WTC11 (cell line): ENCODE data around the gene ZBTB34. TPM values are rescaled to one million over a fixed set of nuclear protein-coding genes. Genes with fewer than 3 reads are reported as not detected.

Experiments used
- ATAC-seq: fragments of 200-7000 bp; cut with Tn5 transposase; 2 replicates; pipeline ENCODE4 v1.10.0; 2021; ENCODE audit warnings: mild to moderate bottlenecking, moderate library complexity
- CTCF ChIA-PET: fragments of 300-600 bp; sonication (Branson Sonifier 250); formaldehyde crosslinking; loops from one replicate; lab custom pipeline; 2021; ENCODE audit warnings: antibody characterized with exemption; lab: Charles Lee
- POLR2A ChIA-PET: fragments of 350-600 bp; sonication (Branson Sonifier 250); formaldehyde crosslinking; loops from one replicate; lab custom pipeline; 2021; ENCODE audit warnings: antibody characterized with exemption; lab: Charles Lee
- DNase-seq: peaks from one replicate; pipeline ENCODE4 v3.0.0; 2021; ENCODE audit warnings: low spot score
- H3K27ac Mint-ChIP-seq: 2 replicates; pipeline ENCODE4 v1.8.0; 2021; ENCODE audit warnings: mixed read lengths
- H3K27me3 Mint-ChIP-seq: 2 replicates; pipeline ENCODE4 v1.8.0; 2021; ENCODE audit warnings: low read depth, mild to moderate bottlenecking, moderate library complexity, mixed read lengths
- H3K36me3 Mint-ChIP-seq: 2 replicates; pipeline ENCODE4 v1.8.0; 2021; ENCODE audit warnings: mixed read lengths
- H3K4me1 Mint-ChIP-seq: 2 replicates; pipeline ENCODE4 v1.8.0; 2022; ENCODE audit warnings: mixed read lengths
- H3K4me3 Mint-ChIP-seq: 2 replicates; pipeline ENCODE4 v1.8.0; 2021; ENCODE audit warnings: mild to moderate bottlenecking, moderate library complexity, mixed read lengths
- H3K9me3 Mint-ChIP-seq: 2 replicates; pipeline ENCODE4 v1.8.0; 2021; ENCODE audit warnings: mixed read lengths
- IRF1 ChIP-seq: sonication (generic); formaldehyde crosslinking; IDR thresholded peaks from 2 replicates; pipeline ENCODE4 v1.8.0; 2023; ENCODE audit warnings: missing genetic modification reagents
- PRRX2 ChIP-seq: fragments of 250-450 bp; sonication (Bioruptor Pico); IDR thresholded peaks from 2 replicates; pipeline ENCODE4 v1.8.0; 2021; ENCODE audit warnings: mild to moderate bottlenecking
- SOX15 ChIP-seq: fragments of 250-450 bp; sonication (Bioruptor Pico); IDR thresholded peaks from 2 replicates; pipeline ENCODE4 v1.9.0; 2021; ENCODE audit warnings: mild to moderate bottlenecking
- ZBTB43 ChIP-seq: sonication (generic); formaldehyde crosslinking; IDR thresholded peaks from 2 replicates; pipeline ENCODE4 v1.8.1; 2023; ENCODE audit warnings: mild to moderate bottlenecking, missing genetic modification reagents
- total RNA-seq: library from RNA; stranded (reverse); gene quantifications from 3 replicates; pipeline ENCODE4 v1.2.3, GENCODE V29; 2021

ZBTB34 gene
- total RNA-seq, 1 experiment from 2014 or later = 18.4 TPM

GRCh38 chr9:126934441-126934840, 74.0 kb downstream of the ZBTB34 start:
- Mint-ChIP-seq H3K36me3 (peaks cover 5% of the 10 kb centered on the region; the same call in 1 of the 2 replicates), H3K4me1 (peaks cover 24% of the 10 kb centered on the region), H3K27ac (peak overlapping the region; percentile 76), H3K9me3 (peaks cover 6% of the 10 kb centered on the region), H3K27me3 (no peaks in the 10 kb centered on the region), H3K4me3 (no peak overlapping the region)
- ChIA-PET CTCF (interaction anchor here (0.6 to 1.6 kb wide), 4 partner anchors 13 to 264 kb away, joined by 3 to 4 read pairs (median 4); no protein-coding TSS in a partner anchor), POLR2A (no interaction called here)
- TF ChIP-seq IRF1 (CRISPR knock-in tag) (no peak), ZBTB43 (CRISPR knock-in tag) (no peak), PRRX2 (no peak), SOX15 (no peak)
- DNase-seq (no peak), ATAC-seq (no peak)

Other genes starting within 250 kb of the ZBTB34 start
- 4.6 to 12.4 TPM (median 5.1 TPM) in 3 replicates for gene LMX1B, start 246.7 kb upstream of the ZBTB34 start, total RNA-seq
- 13.6 to 23.8 TPM (median 14.7 TPM) in 3 replicates for gene ZBTB43, start 55.6 kb upstream of the ZBTB34 start, total RNA-seq
- 26.1 to 28.5 TPM (median 27.4 TPM) in 3 replicates for gene RALGPS1, start 54.1 kb downstream of the ZBTB34 start, total RNA-seq